ENCODE results near the gene FUT2.
A peak's percentile ranks its signal among the peaks of the same experiment; 100 is the strongest.

The FUT2 gene

GRCh38 chr19:48670699-48671445, 24.9 kb upstream of the FUT2 start:
- H3K27me3 ChIP-seq (ENCODE audit: control insufficient read depth in 2 of 2, insufficient read depth in 2 of 2, low read length in 2 of 2), result no peaks in the 10 kb centered on the region
- H3K27ac ChIP-seq (ENCODE audit: low read depth in 2 of 2, low read length in 2 of 2), result no peak overlapping the region
- H3K36me3 ChIP-seq (ENCODE audit: control insufficient read depth in 2 of 2, insufficient read depth in 2 of 2, low read length in 2 of 2), result no peaks in the 10 kb centered on the region
- peaks cover 0 to 4% of the 10 kb centered on the region in 2 donors for H3K4me1 ChIP-seq (ENCODE audit: control insufficient read depth in 2 of 2, insufficient read depth in 2 of 2, low read length in 2 of 2)
- H3K9me3 ChIP-seq (ENCODE audit: control insufficient read depth in 2 of 2, low read length in 2 of 2), result no peaks in the 10 kb centered on the region
- H3K4me3 ChIP-seq (ENCODE audit: low read length in 2 of 2), result no peak overlapping the region
- H3K9ac ChIP-seq (ENCODE audit: low read depth in 1 of 2, low read length in 2 of 2), result no peak overlapping the region

- H3K4me3 ChIP-seq (ENCODE audit: low read length in 2 of 2), result no peak overlapping the region
These were observed 24.2 kb upstream of the FUT2 start for GRCh38 chr19:48671446-48671995.

GRCh38 chr19:48672994-48673393, 22.8 kb upstream of the FUT2 start, which contains the start of gene NTN5:
NTN5 (minus strand) TSS chr19:48673017; CDS start chr19:48670986, 2,031 bp downstream.
- Histone ChIP-seq H3K9me3 (ENCODE audit: control insufficient read depth in 2 of 2, low read length in 2 of 2) (no peaks in the 10 kb centered on the region), H3K4me1 (ENCODE audit: control insufficient read depth in 2 of 2, insufficient read depth in 2 of 2, low read length in 2 of 2) (peaks cover 5 to 18% of the 10 kb centered on the region in 2 donors), H3K9ac (ENCODE audit: low read depth in 1 of 2, low read length in 2 of 2) (no peak within 1 kb of the TSS), H3K27me3 (ENCODE audit: control insufficient read depth in 2 of 2, insufficient read depth in 2 of 2, low read length in 2 of 2) (no peaks in the 10 kb centered on the region), H3K27ac (ENCODE audit: low read depth in 2 of 2, low read length in 2 of 2) (no peak within 1 kb of the TSS), H3K4me3 (ENCODE audit: low read length in 2 of 2) (no peak within 1 kb of the TSS), H3K36me3 (ENCODE audit: control insufficient read depth in 2 of 2, insufficient read depth in 2 of 2, low read length in 2 of 2) (no peaks in the 10 kb centered on the region)

More at GRCh38 chr19:48671446-48671995, 24.2 kb upstream of the FUT2 start:
- Histone ChIP-seq H3K27me3 (ENCODE audit: control insufficient read depth in 2 of 2, insufficient read depth in 2 of 2, low read length in 2 of 2) (no peaks in the 10 kb centered on the region), H3K9me3 (ENCODE audit: control insufficient read depth in 2 of 2, low read length in 2 of 2) (no peaks in the 10 kb centered on the region), H3K9ac (ENCODE audit: low read depth in 1 of 2, low read length in 2 of 2) (no peak overlapping the region), H3K4me1 (ENCODE audit: control insufficient read depth in 2 of 2, insufficient read depth in 2 of 2, low read length in 2 of 2) (peaks cover 0 to 5% of the 10 kb centered on the region in 2 donors), H3K36me3 (ENCODE audit: control insufficient read depth in 2 of 2, insufficient read depth in 2 of 2, low read length in 2 of 2) (no peaks in the 10 kb centered on the region), H3K27ac (ENCODE audit: low read depth in 2 of 2, low read length in 2 of 2) (no peak overlapping the region)

- H3K4me1 ChIP-seq (ENCODE audit: control insufficient read depth in 2 of 2, insufficient read depth in 2 of 2, low read length in 2 of 2), result peaks cover 9 to 22% of the 10 kb centered on the region in 2 donors
- H3K27ac ChIP-seq (ENCODE audit: low read depth in 2 of 2, low read length in 2 of 2), result no peak overlapping the region
- H3K36me3 ChIP-seq (ENCODE audit: control insufficient read depth in 2 of 2, insufficient read depth in 2 of 2, low read length in 2 of 2), result no peaks in the 10 kb centered on the region
- H3K27me3 ChIP-seq (ENCODE audit: control insufficient read depth in 2 of 2, insufficient read depth in 2 of 2, low read length in 2 of 2), result no peaks in the 10 kb centered on the region
- no peak overlapping the region for H3K4me3 ChIP-seq (ENCODE audit: low read length in 2 of 2)
- H3K9me3 ChIP-seq (ENCODE audit: control insufficient read depth in 2 of 2, low read length in 2 of 2), result no peaks in the 10 kb centered on the region
- no peak overlapping the region for H3K9ac ChIP-seq (ENCODE audit: low read depth in 1 of 2, low read length in 2 of 2)
These were observed 22.2 kb upstream of the FUT2 start for GRCh38 chr19:48673436-48674100.

GRCh38 chr19:48674216-48674809, 21.5 kb upstream of the FUT2 start:
- H3K27ac ChIP-seq (ENCODE audit: low read depth in 2 of 2, low read length in 2 of 2), result no peak overlapping the region
- H3K36me3 ChIP-seq (ENCODE audit: control insufficient read depth in 2 of 2, insufficient read depth in 2 of 2, low read length in 2 of 2), result no peaks in the 10 kb centered on the region
- H3K4me1 ChIP-seq (ENCODE audit: control insufficient read depth in 2 of 2, insufficient read depth in 2 of 2, low read length in 2 of 2), result peaks cover 9 to 25% of the 10 kb centered on the region in 2 donors
- H3K9ac ChIP-seq (ENCODE audit: low read depth in 1 of 2, low read length in 2 of 2), result no peak overlapping the region
- no peaks in the 10 kb centered on the region for H3K9me3 ChIP-seq (ENCODE audit: control insufficient read depth in 2 of 2, low read length in 2 of 2)
- H3K27me3 ChIP-seq (ENCODE audit: control insufficient read depth in 2 of 2, insufficient read depth in 2 of 2, low read length in 2 of 2), result no peaks in the 10 kb centered on the region
- no peak overlapping the region for H3K4me3 ChIP-seq (ENCODE audit: low read length in 2 of 2)

- Histone ChIP-seq H3K9ac (ENCODE audit: low read depth in 1 of 2, low read length in 2 of 2) (peak overlapping the region in 1 of 2 donors; percentile 11), H3K4me3 (ENCODE audit: low read length in 2 of 2) (no peak overlapping the region)
These were observed 20.6 kb upstream of the FUT2 start for GRCh38 chr19:48674921-48675824.

GRCh38 chr19:48676487-48676886, 19.3 kb upstream of the FUT2 start:
- Histone ChIP-seq H3K36me3 (ENCODE audit: control insufficient read depth in 2 of 2, insufficient read depth in 2 of 2, low read length in 2 of 2) (no peaks in the 10 kb centered on the region), H3K4me3 (ENCODE audit: low read length in 2 of 2) (no peak overlapping the region), H3K27me3 (ENCODE audit: control insufficient read depth in 2 of 2, insufficient read depth in 2 of 2, low read length in 2 of 2) (no peaks in the 10 kb centered on the region), H3K9ac (ENCODE audit: low read depth in 1 of 2, low read length in 2 of 2) (no peak overlapping the region), H3K4me1 (ENCODE audit: control insufficient read depth in 2 of 2, insufficient read depth in 2 of 2, low read length in 2 of 2) (peaks cover 9 to 25% of the 10 kb centered on the region in 2 donors), H3K27ac (ENCODE audit: low read depth in 2 of 2, low read length in 2 of 2) (peak overlapping the region; percentile 32 to 70), H3K9me3 (ENCODE audit: control insufficient read depth in 2 of 2, low read length in 2 of 2) (no peaks in the 10 kb centered on the region)

More at GRCh38 chr19:48674921-48675824, 20.6 kb upstream of the FUT2 start:
- Histone ChIP-seq H3K9me3 (ENCODE audit: control insufficient read depth in 2 of 2, low read length in 2 of 2) (no peaks in the 10 kb centered on the region), H3K27me3 (ENCODE audit: control insufficient read depth in 2 of 2, insufficient read depth in 2 of 2, low read length in 2 of 2) (no peaks in the 10 kb centered on the region), H3K4me1 (ENCODE audit: control insufficient read depth in 2 of 2, insufficient read depth in 2 of 2, low read length in 2 of 2) (peaks cover 9 to 25% of the 10 kb centered on the region in 2 donors), H3K27ac (ENCODE audit: low read depth in 2 of 2, low read length in 2 of 2) (no peak overlapping the region), H3K36me3 (ENCODE audit: control insufficient read depth in 2 of 2, insufficient read depth in 2 of 2, low read length in 2 of 2) (no peaks in the 10 kb centered on the region)

- H3K4me1 ChIP-seq (ENCODE audit: control insufficient read depth in 2 of 2, insufficient read depth in 2 of 2, low read length in 2 of 2), result peaks cover 9 to 25% of the 10 kb centered on the region in 2 donors
- no peaks in the 10 kb centered on the region for H3K27me3 ChIP-seq (ENCODE audit: control insufficient read depth in 2 of 2, insufficient read depth in 2 of 2, low read length in 2 of 2)
- H3K4me3 ChIP-seq (ENCODE audit: low read length in 2 of 2), result no peak overlapping the region
- no peaks in the 10 kb centered on the region for H3K9me3 ChIP-seq (ENCODE audit: control insufficient read depth in 2 of 2, low read length in 2 of 2)
- no peaks in the 10 kb centered on the region for H3K36me3 ChIP-seq (ENCODE audit: control insufficient read depth in 2 of 2, insufficient read depth in 2 of 2, low read length in 2 of 2)
- peak overlapping the region in 1 of 2 donors; percentile 58 for H3K9ac ChIP-seq (ENCODE audit: low read depth in 1 of 2, low read length in 2 of 2)
- peak overlapping the region; percentile 32 to 70 for H3K27ac ChIP-seq (ENCODE audit: low read depth in 2 of 2, low read length in 2 of 2)
These were observed 18.9 kb upstream of the FUT2 start for GRCh38 chr19:48676887-48677286.

GRCh38 chr19:48678201-48678600, 17.6 kb upstream of the FUT2 start:
- Histone ChIP-seq H3K9ac (ENCODE audit: low read depth in 1 of 2, low read length in 2 of 2) (peak overlapping the region in 1 of 2 donors; percentile 51), H3K27me3 (ENCODE audit: control insufficient read depth in 2 of 2, insufficient read depth in 2 of 2, low read length in 2 of 2) (no peaks in the 10 kb centered on the region), H3K36me3 (ENCODE audit: control insufficient read depth in 2 of 2, insufficient read depth in 2 of 2, low read length in 2 of 2) (no peaks in the 10 kb centered on the region), H3K27ac (ENCODE audit: low read depth in 2 of 2, low read length in 2 of 2) (peak overlapping the region; percentile 58 to 70), H3K9me3 (ENCODE audit: control insufficient read depth in 2 of 2, low read length in 2 of 2) (no peaks in the 10 kb centered on the region), H3K4me3 (ENCODE audit: low read length in 2 of 2) (no peak overlapping the region), H3K4me1 (ENCODE audit: control insufficient read depth in 2 of 2, insufficient read depth in 2 of 2, low read length in 2 of 2) (peaks cover 9 to 25% of the 10 kb centered on the region in 2 donors)
